GM23338 (cell line): ENCODE data around the gene PACS1. TPM values are rescaled to one million over a fixed set of nuclear protein-coding genes. Genes with fewer than 3 reads are reported as not detected.
A peak's percentile ranks its signal among the peaks of the same experiment; 100 is the strongest.

Experiments used
- ATAC-seq: fragments of 200-7000 bp; cut with Tn5 transposase; 3 replicates; pipeline ENCODE4 v1.9.1; 2020
- DNase-seq: peaks from one replicate; pipeline ENCODE4 v3.0.0-alpha.2; 2015; ENCODE audit warnings: low spot score
- H2AFZ ChIP-seq: fragments of 200-600 bp; sonication (generic); 2 replicates; pipeline ENCODE4 v1.8.0; 2016; ENCODE audit warnings: antibody characterized with exemption, mild to moderate bottlenecking, moderate library complexity
- H3F3A ChIP-seq: fragments of 200-600 bp; sonication (generic); replicated peaks from 2 replicates; pipeline ENCODE4 v1.8.0; 2017; ENCODE audit warnings: antibody characterized with exemption, mixed run types, low read depth
- H3K27ac ChIP-seq: fragments of 200-600 bp; sonication (generic); 2 replicates; pipeline ENCODE4 v1.6.1; 2016; ENCODE audit warnings: low read depth
- H3K27me3 ChIP-seq: fragments of 200-600 bp; sonication (generic); 2 replicates; pipeline ENCODE4 v1.8.0; 2016; ENCODE audit warnings: mild to moderate bottlenecking, mixed run types, moderate library complexity; ENCODE audit not compliant: insufficient read depth
- H3K36me3 ChIP-seq: fragments of 200-600 bp; sonication (generic); 2 replicates; pipeline ENCODE4 v1.8.0; 2016; ENCODE audit warnings: mild to moderate bottlenecking; ENCODE audit not compliant: insufficient read depth
- H3K4me1 ChIP-seq: fragments of 200-600 bp; sonication (generic); 2 replicates; pipeline ENCODE4 v1.8.0; 2016; ENCODE audit warnings: mild to moderate bottlenecking, moderate library complexity; ENCODE audit not compliant: insufficient read depth
- H3K4me2 ChIP-seq: fragments of 200-600 bp; sonication (generic); 2 replicates; pipeline ENCODE4 v1.7.1; 2017; ENCODE audit warnings: mixed run types
- H3K4me3 ChIP-seq: fragments of 200-600 bp; sonication (generic); 2 replicates; pipeline ENCODE4 v1.6.1; 2016; ENCODE audit warnings: mixed run types
- H3K79me2 ChIP-seq: fragments of 200-600 bp; sonication (generic); replicated peaks from 2 replicates; pipeline ENCODE4 v1.8.0; 2017; ENCODE audit warnings: mild to moderate bottlenecking; ENCODE audit not compliant: insufficient read depth
- H3K9me2 ChIP-seq: fragments of 200-600 bp; sonication (generic); 2 replicates; pipeline ENCODE4 v1.8.0; 2017; ENCODE audit not compliant: insufficient read depth
- H4K20me1 ChIP-seq: fragments of 200-600 bp; sonication (generic); replicated peaks from 2 replicates; pipeline ENCODE4 v1.8.0; 2017; ENCODE audit warnings: mild to moderate bottlenecking; ENCODE audit not compliant: insufficient read depth
- H3K27ac Mint-ChIP-seq: 2 replicates; pipeline ENCODE4 v1.8.0; 2020; ENCODE audit warnings: inconsistent platforms, mild to moderate bottlenecking, moderate library complexity, mixed read lengths
- H3K27me3 Mint-ChIP-seq: 3 replicates; pipeline ENCODE4 v1.8.0; 2022; ENCODE audit warnings: low read depth, mild to moderate bottlenecking, moderate library complexity, mixed read lengths, inconsistent platforms; ENCODE audit not compliant: insufficient read depth, poor library complexity
- H3K36me3 Mint-ChIP-seq: 3 replicates; pipeline ENCODE4 v1.8.0; 2021; ENCODE audit warnings: low read depth, mild to moderate bottlenecking, inconsistent platforms, moderate library complexity, mixed read lengths
- H3K4me1 Mint-ChIP-seq: 3 replicates; pipeline ENCODE4 v1.8.0; 2020; ENCODE audit warnings: mild to moderate bottlenecking, inconsistent platforms, mixed read lengths
- H3K4me3 Mint-ChIP-seq: 3 replicates; pipeline ENCODE4 v1.8.0; 2021; ENCODE audit warnings: moderate library complexity, mild to moderate bottlenecking, inconsistent platforms, mixed read lengths
- H3K9me3 Mint-ChIP-seq: 3 replicates; pipeline ENCODE4 v1.8.0; 2020; ENCODE audit warnings: moderate library complexity, mild to moderate bottlenecking, inconsistent platforms, mixed read lengths
- EZH2 ChIP-seq: fragments of 200-600 bp; sonication (generic); IDR thresholded peaks from one replicate; pipeline ENCODE4 v1.8.0; 2017; ENCODE audit warnings: antibody characterized with exemption, mild to moderate bottlenecking, low read depth; ENCODE audit not compliant: unreplicated experiment
- STAT1 ChIP-seq: IDR thresholded peaks from one replicate; pipeline ENCODE4 v1.6.1; 2016; ENCODE audit warnings: antibody characterized with exemption; ENCODE audit not compliant: unreplicated experiment
- ZNF331 ChIP-seq: fragments of 250-450 bp; sonication (Bioruptor Pico); IDR thresholded peaks from 2 replicates; pipeline ENCODE4 v1.5.0; 2020; ENCODE audit warnings: low read depth, mild to moderate bottlenecking, moderate library complexity
- polyA plus RNA-seq: library from polyadenylated mRNA; unstranded; fragments of >200 nt; fragmentation: Nextera tagmentation; extraction: Ambion mirVana; gene quantifications from 2 replicates; pipeline ENCODE4 v1.2.1, GENCODE V29; 2016
- total RNA-seq: library from RNA; depleted of rRNA; stranded (reverse); fragments of >200 nt; shearing (Covaris generic); gene quantifications from 2 replicates; pipeline ENCODE4 v1.2.3, GENCODE V29; 2014
- TF ChIP-seq, protein P1 (sequence below), 2 experiments: fragments of 200-600 bp in 1 of 2; sonication (generic) in 1 of 2; conservative IDR thresholded peaks; 2 replicates each; pipeline versions ENCODE4 v1.5.1 to v1.6.1; 2016 to 2017; ENCODE audit warnings: antibody characterized with exemption in 2 of 2, low read depth in 2 of 2, mild to moderate bottlenecking in 2 of 2, moderate library complexity in 1 of 2
- TF ChIP-seq, protein P2 (sequence below): IDR thresholded peaks from one replicate; pipeline ENCODE4 v1.6.1; 2018; ENCODE audit warnings: antibody characterized with exemption; ENCODE audit not compliant: unreplicated experiment
- TF ChIP-seq, protein P3 (sequence below): fragments of 250-450 bp; sonication (Bioruptor Pico); IDR thresholded peaks from 2 replicates; pipeline ENCODE4 v1.5.0; 2020; ENCODE audit warnings: mild to moderate bottlenecking, moderate library complexity

PACS1 gene
- total and polyA plus RNA-seq, 2 experiments from 2014 or later = 8.0 to 37.5 TPM

DNA sequence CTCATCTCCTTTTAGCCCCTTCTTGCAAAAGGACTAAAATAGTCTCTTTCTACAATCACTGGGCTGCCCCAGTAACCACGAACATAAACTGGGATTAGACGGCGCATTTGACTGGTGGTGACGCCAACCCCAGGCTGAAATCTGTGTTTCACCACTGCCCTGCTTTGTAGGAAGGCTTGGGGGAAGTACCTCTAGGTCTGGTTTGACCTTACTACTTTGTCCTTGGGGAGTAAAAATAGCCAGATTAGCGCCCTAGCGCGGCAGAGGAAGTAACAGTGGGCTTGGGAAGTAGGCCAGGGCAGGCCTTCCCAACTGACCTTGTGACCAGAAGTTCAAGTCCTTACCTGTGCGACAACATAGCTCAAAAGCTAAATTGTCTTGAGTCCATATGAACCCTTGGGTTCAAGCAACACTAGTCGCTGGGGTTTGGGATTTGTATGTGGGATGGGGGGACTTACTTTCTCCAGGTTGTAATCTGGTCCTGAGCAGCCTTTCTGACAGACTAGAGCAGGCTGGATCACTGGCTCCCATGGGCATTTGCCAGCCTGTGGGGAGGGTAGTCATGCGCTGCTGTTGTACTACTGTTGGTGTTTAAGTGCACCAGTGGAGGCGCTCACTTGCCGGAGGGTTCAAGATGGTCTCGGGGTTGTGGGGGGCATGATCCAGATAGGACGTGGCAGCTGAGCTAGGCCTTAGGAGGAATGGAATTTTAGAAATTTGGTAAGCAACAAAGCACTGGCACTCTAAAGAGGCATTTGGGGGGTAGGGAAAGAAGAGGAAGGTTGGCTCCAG lies 953 bp upstream of the PACS1 start:
- H3K36me3 ChIP-seq = peaks cover 31% of the 10 kb centered on the region
- peaks cover 37% of the 10 kb centered on the region for H3F3A ChIP-seq
- H3K4me1 ChIP-seq = peaks cover 25% of the 10 kb centered on the region
- no peaks in the 10 kb centered on the region for H3K9me2 ChIP-seq
- Mint-ChIP-seq H3K36me3 (peaks cover 52% of the 10 kb centered on the region), H3K27ac (peak overlapping the region; percentile 84), H3K4me3 (peak overlapping the region; percentile 70), H3K27me3 (peaks cover 14% of the 10 kb centered on the region), H3K9me3 (no peaks in the 10 kb centered on the region; the same call in 2 of the 3 replicates), H3K4me1 (peaks cover 27% of the 10 kb centered on the region)
- H3K4me2 ChIP-seq = peak overlapping the region; percentile 74
- no peak overlapping the region for H2AFZ ChIP-seq
- H3K79me2 ChIP-seq = peaks cover 37% of the 10 kb centered on the region
- DNase-seq (peak; percentile 92), ATAC-seq (peak; percentile 45)
- peak overlapping the region; percentile 62 for H3K4me3 ChIP-seq
- H3K27me3 ChIP-seq = no peaks in the 10 kb centered on the region
- peaks cover 10% of the 10 kb centered on the region; the same call in 1 of the 2 replicates for H4K20me1 ChIP-seq
- TF ChIP-seq STAT1 = no peak
- TF ChIP-seq, protein P1, sequence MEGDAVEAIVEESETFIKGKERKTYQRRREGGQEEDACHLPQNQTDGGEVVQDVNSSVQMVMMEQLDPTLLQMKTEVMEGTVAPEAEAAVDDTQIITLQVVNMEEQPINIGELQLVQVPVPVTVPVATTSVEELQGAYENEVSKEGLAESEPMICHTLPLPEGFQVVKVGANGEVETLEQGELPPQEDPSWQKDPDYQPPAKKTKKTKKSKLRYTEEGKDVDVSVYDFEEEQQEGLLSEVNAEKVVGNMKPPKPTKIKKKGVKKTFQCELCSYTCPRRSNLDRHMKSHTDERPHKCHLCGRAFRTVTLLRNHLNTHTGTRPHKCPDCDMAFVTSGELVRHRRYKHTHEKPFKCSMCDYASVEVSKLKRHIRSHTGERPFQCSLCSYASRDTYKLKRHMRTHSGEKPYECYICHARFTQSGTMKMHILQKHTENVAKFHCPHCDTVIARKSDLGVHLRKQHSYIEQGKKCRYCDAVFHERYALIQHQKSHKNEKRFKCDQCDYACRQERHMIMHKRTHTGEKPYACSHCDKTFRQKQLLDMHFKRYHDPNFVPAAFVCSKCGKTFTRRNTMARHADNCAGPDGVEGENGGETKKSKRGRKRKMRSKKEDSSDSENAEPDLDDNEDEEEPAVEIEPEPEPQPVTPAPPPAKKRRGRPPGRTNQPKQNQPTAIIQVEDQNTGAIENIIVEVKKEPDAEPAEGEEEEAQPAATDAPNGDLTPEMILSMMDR (conservative IDR thresholded peaks at IDR 0.05; ENCODE audit: low read depth in 2 of 2) = peak; percentile 38 to 43; a peak in 2 of 4 replicates
- peak overlapping the region; percentile 97 for H3K27ac ChIP-seq

DNA sequence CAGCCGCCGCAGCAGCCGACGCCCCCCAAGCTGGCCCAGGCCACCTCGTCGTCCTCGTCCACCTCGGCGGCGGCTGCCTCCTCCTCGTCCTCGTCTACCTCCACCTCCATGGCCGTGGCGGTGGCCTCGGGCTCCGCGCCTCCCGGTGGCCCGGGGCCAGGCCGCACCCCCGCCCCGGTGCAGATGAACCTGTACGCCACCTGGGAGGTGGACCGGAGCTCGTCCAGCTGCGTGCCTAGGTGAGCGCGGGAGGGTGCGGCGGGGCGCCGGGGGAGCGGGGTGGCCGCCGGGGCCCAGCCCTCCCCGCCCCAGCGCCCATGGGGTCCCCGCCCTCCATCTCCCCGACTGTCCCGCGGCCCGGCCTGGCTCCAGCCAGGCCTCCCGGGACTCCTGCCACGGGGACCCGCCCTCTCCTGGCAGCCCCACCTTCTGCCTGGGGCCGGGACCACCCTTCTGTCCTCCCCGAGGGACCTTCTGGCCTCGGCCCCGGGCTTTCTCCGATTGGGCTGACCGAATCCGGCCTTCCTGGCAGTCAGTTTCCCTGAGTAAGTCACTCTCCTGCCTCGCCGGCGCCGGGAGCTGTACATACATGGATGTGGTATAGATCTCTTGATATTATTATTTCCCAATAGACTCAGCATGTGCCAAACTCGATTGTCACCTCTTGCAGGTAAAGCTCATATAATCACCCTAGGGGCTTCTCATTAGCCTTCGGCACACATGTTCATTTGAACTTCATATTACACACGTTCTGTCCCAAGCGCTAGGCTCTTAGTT lies 720 bp downstream of the PACS1 start:
- Mint-ChIP-seq H3K4me3 (peak overlapping the region; percentile 85), H3K27ac (no peak overlapping the region; the same call in 1 of the 2 replicates), H3K4me1 (peaks cover 27% of the 10 kb centered on the region), H3K36me3 (peaks cover 41% of the 10 kb centered on the region), H3K27me3 (peaks cover 14% of the 10 kb centered on the region), H3K9me3 (no peaks in the 10 kb centered on the region; the same call in 2 of the 3 replicates)
- Histone ChIP-seq H3K4me1 (peaks cover 25% of the 10 kb centered on the region), H3K79me2 (peaks cover 25% of the 10 kb centered on the region), H3K27me3 (no peaks in the 10 kb centered on the region), H3K4me3 (peak overlapping the region; percentile 90), H2AFZ (peak overlapping the region; percentile 86), H4K20me1 (peaks cover 7% of the 10 kb centered on the region; the same call in 1 of the 2 replicates), H3F3A (peaks cover 28% of the 10 kb centered on the region), H3K36me3 (peaks cover 17% of the 10 kb centered on the region), H3K4me2 (peak overlapping the region; percentile 98), H3K9me2 (no peaks in the 10 kb centered on the region), H3K27ac (no peak overlapping the region)
- DNase-seq (peak; percentile 56), ATAC-seq (peak; percentile 27)
- TF ChIP-seq, protein P2, sequence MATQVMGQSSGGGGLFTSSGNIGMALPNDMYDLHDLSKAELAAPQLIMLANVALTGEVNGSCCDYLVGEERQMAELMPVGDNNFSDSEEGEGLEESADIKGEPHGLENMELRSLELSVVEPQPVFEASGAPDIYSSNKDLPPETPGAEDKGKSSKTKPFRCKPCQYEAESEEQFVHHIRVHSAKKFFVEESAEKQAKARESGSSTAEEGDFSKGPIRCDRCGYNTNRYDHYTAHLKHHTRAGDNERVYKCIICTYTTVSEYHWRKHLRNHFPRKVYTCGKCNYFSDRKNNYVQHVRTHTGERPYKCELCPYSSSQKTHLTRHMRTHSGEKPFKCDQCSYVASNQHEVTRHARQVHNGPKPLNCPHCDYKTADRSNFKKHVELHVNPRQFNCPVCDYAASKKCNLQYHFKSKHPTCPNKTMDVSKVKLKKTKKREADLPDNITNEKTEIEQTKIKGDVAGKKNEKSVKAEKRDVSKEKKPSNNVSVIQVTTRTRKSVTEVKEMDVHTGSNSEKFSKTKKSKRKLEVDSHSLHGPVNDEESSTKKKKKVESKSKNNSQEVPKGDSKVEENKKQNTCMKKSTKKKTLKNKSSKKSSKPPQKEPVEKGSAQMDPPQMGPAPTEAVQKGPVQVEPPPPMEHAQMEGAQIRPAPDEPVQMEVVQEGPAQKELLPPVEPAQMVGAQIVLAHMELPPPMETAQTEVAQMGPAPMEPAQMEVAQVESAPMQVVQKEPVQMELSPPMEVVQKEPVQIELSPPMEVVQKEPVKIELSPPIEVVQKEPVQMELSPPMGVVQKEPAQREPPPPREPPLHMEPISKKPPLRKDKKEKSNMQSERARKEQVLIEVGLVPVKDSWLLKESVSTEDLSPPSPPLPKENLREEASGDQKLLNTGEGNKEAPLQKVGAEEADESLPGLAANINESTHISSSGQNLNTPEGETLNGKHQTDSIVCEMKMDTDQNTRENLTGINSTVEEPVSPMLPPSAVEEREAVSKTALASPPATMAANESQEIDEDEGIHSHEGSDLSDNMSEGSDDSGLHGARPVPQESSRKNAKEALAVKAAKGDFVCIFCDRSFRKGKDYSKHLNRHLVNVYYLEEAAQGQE = no peak
- TF ChIP-seq, protein P3, sequence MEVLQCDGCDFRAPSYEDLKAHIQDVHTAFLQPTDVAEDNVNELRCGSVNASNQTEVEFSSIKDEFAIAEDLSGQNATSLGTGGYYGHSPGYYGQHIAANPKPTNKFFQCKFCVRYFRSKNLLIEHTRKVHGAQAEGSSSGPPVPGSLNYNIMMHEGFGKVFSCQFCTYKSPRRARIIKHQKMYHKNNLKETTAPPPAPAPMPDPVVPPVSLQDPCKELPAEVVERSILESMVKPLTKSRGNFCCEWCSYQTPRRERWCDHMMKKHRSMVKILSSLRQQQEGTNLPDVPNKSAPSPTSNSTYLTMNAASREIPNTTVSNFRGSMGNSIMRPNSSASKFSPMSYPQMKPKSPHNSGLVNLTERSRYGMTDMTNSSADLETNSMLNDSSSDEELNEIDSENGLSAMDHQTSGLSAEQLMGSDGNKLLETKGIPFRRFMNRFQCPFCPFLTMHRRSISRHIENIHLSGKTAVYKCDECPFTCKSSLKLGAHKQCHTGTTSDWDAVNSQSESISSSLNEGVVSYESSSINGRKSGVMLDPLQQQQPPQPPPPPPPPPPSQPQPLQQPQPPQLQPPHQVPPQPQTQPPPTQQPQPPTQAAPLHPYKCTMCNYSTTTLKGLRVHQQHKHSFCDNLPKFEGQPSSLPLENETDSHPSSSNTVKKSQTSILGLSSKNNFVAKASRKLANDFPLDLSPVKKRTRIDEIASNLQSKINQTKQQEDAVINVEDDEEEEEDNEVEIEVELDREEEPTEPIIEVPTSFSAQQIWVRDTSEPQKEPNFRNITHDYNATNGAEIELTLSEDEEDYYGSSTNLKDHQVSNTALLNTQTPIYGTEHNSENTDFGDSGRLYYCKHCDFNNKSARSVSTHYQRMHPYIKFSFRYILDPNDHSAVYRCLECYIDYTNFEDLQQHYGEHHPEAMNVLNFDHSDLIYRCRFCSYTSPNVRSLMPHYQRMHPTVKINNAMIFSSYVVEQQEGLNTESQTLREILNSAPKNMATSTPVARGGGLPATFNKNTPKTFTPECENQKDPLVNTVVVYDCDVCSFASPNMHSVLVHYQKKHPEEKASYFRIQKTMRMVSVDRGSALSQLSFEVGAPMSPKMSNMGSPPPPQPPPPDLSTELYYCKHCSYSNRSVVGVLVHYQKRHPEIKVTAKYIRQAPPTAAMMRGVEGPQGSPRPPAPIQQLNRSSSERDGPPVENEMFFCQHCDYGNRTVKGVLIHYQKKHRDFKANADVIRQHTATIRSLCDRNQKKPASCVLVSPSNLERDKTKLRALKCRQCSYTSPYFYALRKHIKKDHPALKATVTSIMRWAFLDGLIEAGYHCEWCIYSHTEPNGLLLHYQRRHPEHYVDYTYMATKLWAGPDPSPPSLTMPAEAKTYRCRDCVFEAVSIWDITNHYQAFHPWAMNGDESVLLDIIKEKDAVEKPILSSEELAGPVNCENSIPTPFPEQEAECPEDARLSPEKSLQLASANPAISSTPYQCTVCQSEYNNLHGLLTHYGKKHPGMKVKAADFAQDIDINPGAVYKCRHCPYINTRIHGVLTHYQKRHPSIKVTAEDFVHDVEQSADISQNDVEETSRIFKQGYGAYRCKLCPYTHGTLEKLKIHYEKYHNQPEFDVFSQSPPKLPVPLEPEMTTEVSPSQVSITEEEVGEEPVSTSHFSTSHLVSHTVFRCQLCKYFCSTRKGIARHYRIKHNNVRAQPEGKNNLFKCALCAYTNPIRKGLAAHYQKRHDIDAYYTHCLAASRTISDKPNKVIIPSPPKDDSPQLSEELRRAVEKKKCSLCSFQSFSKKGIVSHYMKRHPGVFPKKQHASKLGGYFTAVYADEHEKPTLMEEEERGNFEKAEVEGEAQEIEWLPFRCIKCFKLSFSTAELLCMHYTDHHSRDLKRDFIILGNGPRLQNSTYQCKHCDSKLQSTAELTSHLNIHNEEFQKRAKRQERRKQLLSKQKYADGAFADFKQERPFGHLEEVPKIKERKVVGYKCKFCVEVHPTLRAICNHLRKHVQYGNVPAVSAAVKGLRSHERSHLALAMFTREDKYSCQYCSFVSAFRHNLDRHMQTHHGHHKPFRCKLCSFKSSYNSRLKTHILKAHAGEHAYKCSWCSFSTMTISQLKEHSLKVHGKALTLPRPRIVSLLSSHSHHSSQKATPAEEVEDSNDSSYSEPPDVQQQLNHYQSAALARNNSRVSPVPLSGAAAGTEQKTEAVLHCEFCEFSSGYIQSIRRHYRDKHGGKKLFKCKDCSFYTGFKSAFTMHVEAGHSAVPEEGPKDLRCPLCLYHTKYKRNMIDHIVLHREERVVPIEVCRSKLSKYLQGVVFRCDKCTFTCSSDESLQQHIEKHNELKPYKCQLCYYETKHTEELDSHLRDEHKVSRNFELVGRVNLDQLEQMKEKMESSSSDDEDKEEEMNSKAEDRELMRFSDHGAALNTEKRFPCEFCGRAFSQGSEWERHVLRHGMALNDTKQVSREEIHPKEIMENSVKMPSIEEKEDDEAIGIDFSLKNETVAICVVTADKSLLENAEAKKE (CRISPR knock-in tag) = no peak
- no peak for TF ChIP-seq EZH2
- TF ChIP-seq ZNF331 (CRISPR knock-in tag) = no peak
